GM08714 (cell line): ENCODE measurements around the gene OBSCN.

ENCODE experiments used
- H3K4me3 ChIP-seq: fragments of 200-500 bp; sonication (Bioruptor generic); 2 replicates; pipeline ENCODE4 v1.5.1; 2014; ENCODE audit warnings: mild to moderate bottlenecking, low read length, inconsistent platforms
- ZNF274 ChIP-seq: IDR thresholded peaks from 2 replicates; pipeline ENCODE4 v1.6.1; 2012; ENCODE audit warnings: mild to moderate bottlenecking, low read depth, low read length

OBSCN gene

DNA sequence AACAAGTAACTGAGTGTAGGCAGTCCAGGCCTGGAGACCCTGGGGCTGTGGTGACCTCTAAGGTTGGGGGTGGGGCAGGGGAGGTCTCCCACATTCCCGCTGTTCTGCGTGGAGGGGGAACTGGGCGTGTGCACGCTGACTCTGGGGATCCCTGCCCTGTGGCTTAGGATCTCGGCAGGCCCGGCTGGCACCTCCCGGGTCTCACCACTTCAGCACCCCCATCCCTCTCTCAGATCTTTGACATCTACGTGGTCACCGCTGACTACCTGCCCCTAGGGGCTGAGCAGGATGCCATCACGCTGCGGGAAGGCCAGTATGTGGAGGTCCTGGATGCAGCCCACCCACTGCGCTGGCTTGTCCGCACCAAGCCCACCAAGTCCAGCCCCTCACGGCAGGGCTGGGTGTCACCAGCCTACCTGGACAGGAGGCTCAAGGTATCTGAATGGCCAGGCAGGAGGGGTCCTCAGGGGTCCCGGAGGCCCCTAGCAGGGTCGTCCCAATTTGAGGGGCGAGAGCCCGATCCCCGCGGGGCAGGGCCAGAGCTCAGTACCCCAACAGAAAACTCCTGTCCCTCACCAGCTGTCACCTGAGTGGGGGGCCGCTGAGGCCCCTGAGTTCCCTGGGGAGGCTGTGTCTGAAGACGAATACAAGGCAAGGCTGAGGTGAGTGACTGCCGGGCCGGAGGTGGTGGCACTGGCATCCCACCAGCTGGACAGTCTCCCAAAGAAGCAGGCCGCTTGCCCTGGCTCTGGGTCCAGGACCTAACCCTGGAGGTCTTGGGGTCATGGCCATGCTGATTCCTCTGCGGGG, 130.1 kb downstream of the OBSCN start:
- no peak overlapping the region for H3K4me3 ChIP-seq

DNA sequence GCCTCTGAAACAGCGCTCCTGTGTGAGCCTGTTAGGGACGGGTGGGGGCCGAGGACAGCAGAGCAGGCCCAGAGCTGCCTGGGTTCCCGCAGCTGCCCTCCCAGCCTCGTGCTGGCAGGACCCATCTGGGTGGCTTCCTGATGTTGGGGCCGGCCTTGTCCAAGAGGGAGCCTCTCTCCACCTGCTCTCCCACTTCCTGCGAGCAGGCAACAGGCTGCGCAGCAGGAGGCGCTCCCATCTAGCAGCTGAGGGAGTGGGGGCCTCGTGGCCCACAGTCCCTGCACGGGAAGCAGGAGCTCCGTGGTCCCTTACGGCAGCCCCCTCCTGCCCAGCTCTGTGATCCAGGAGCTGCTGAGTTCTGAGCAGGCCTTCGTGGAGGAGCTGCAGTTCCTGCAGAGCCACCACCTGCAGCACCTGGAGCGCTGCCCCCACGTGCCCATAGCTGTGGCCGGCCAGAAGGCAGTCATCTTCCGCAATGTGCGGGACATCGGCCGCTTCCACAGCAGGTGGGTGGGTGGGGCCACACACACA, 130.7 kb downstream of the OBSCN start:
- TF ChIP-seq ZNF274: no peak
- no peak overlapping the region for H3K4me3 ChIP-seq

More for the DNA sequence above, 130.1 kb downstream of the OBSCN start:
- no peak for TF ChIP-seq ZNF274

DNA sequence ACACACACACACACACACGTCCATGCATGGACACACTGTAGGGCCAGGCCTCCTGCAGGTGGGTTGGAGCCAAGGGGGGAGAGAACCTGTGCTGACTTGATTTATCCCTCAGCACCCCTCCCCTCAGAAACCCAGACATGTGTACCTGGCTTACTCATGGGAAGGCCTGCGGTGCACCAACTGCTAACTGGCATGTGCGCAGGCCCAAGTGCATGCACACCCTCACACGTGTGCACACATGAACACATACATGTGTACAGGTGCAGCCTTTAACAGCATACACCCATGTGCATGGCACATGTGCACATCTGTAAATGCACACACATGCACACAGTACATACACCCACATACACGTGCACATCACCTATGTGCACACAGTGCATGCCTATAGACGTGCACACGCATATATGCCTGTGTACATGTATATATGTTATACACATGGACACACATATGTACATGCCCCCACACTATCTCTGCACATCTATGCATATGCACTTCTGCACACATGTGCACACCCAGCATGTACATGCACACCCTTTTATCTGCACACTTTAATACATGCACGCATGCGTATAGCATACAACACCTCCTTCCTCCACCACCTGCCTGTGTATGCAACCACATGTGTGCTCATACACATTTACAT, 131.3 kb downstream of the OBSCN start:
- no peak for TF ChIP-seq ZNF274
- no peak overlapping the region for H3K4me3 ChIP-seq

GRCh38 chr1:228339766-228340685, 132.2 kb downstream of the OBSCN start:
- no peak for TF ChIP-seq ZNF274
- H3K4me3 ChIP-seq: no peak overlapping the region

DNA sequence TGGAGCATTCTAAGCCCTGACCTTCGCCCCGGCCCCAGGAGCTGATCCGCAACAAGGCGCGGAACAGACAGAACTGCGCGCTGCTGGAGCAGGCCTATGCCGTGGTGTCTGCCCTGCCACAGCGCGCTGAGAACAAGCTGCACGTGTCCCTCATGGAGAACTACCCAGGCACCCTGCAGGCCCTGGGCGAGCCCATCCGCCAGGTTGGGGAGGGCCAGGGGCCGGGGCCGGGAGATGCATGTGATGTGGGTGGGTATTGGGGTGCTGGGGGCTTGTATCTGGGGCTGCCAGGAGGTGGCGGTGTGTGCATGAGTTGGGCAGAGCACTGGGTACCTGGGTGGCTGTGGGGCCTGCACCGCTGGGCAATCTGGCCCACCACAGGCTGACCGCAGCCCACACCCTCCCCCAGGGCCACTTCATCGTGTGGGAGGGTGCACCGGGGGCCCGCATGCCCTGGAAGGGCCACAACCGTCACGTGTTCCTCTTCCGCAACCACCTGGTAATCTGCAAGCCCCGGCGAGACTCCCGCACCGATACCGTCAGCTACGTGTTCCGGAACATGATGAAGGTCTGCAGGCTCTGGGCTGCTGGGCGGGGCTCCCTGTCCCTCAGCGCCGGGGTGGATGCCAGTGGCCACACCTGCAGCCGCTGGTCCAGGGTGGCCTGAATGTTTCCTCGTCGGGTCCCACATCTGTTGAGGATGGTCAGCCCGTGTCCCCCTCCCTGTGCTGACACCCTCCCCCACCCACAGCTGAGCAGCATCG, 133.0 kb downstream of the OBSCN start:
- no peak overlapping the region for H3K4me3 ChIP-seq
- no peak for TF ChIP-seq ZNF274

GRCh38 chr1:228341450-228341813, 133.6 kb downstream of the OBSCN start:
- no peak for TF ChIP-seq ZNF274
- H3K4me3 ChIP-seq: no peak overlapping the region

DNA sequence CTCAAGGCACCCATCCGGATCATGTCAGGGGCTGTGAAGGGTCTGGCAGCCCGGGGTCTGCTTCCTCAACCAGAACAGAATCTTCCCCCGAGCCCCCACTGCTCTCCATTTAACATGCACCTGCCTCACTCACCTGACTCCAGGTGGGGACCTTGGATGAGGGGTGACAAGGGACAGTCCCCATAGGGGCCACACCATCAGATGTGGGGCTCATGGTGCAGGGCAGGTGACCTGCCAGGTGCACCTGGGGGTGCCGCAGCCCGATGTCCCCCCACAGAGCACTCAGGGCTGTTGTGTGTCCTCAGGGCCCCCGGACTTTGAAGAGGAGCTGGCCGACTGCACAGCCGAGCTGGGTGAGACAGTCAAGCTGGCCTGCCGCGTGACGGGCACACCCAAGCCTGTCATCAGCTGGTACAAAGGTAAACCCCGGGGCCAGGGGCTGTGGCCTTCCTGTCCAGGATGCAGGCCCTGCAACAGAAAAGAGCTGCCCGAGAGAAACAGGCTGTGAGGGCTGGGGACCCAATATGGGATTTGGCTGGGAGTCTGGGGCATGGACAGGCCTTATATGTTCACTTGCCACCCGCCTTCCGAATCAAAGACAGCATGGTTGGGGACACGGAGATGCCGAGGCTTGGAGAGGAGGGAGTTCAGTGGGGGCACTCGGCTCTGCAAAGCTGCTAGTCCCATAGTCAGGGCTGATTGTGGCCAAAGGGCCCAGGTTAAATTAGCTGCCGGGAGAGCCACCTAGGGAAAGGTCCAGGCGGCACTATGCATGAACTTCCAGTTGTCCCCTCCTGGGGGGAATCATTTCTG, 134.2 kb downstream of the OBSCN start:
- TF ChIP-seq ZNF274: no peak
- no peak overlapping the region for H3K4me3 ChIP-seq

- no peak overlapping the region for H3K4me3 ChIP-seq
- no peak for TF ChIP-seq ZNF274
Observed at GRCh38 chr1:228342627-228343190, 134.9 kb downstream of the OBSCN start.

- no peak overlapping the region for H3K4me3 ChIP-seq
- TF ChIP-seq ZNF274: no peak
Observed at GRCh38 chr1:228343191-228343661, 135.4 kb downstream of the OBSCN start.

- TF ChIP-seq ZNF274: no peak
Observed at GRCh38 chr1:228344631-228345072, 136.8 kb downstream of the OBSCN start.

DNA sequence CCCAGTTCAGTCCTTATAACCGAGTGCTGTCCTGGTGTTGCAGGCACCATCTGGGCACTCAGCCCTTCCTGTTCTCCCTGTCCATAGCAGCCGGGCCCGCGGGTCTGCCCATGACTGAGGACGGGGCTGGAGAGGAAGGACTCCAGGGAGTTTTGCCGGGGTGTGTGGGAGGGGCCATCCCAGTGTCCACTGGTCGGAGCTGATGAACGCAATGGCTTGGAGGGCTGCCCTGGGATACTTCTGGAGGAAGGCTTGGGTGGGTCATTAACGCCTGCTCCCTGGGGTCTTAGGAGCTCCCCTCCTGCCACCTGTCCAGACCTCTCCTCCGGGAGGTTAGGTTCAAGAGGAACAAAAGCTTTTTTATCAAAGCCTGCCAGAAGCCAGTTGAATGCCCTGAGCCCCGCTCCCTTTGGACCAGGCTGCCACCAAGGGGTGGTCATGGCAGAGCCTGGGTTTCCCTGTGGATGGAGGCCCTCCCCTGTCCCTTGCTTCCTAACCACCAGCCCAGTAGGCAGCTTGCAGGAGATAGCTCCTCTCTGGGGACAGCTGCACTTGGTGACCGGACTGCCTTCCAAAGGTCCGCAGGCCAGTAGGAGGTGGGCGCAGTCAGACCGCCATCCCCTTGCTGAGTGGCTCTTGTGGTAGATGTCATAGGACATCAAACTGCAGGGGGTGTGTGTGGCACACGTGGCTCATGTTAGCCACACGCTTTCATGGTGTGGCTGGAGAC, 137.5 kb downstream of the OBSCN start:
- no peak overlapping the region for H3K4me3 ChIP-seq
- no peak for TF ChIP-seq ZNF274

More at GRCh38 chr1:228344631-228345072, 136.8 kb downstream of the OBSCN start:
- H3K4me3 ChIP-seq: no peak overlapping the region

DNA sequence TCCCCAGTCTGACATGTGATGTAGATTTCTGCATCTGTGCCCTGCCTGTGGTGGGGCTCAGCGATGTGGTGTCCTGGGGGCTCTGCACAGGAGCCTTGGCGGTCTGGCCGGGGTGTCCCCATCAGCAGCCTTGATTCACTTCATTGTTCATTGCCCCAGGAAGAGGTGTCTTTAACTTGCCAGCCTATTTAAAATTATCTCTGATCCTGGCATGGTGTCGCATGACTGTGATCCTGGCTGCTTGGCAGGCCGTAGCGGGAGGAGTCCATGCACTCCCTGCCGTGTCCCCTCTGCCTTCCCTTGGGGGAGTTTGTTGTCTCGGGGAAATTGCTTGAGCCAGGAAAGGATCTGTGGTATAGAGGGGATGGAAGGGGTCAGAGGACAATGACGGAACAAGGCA, 138.9 kb downstream of the OBSCN start:
- no peak for TF ChIP-seq ZNF274

More for the DNA sequence above, 138.9 kb downstream of the OBSCN start:
- H3K4me3 ChIP-seq: no peak overlapping the region
